SK-MEL-5 (cell line): Measurements from ENCODE around the gene SPECC1L. TPM values are rescaled to one million over a fixed set of nuclear protein-coding genes. Genes with fewer than 3 reads are reported as not detected.
"Not testable (repeated sequence)": the region's sequence is repeated elsewhere in the genome, so short reads cannot be mapped to it uniquely, and the experiment has no call there.

Source experiments
- DNase-seq: peaks from one replicate; pipeline ENCODE4 v3.0.0-alpha.2; 2016; ENCODE audit warnings: low read depth, low spot score
- in situ Hi-C: cut with HindIII; loops from 2 replicates; pipeline ENCODE4 v1.10.0; 2016; ENCODE audit warnings: low sequenced_read_pairs, high pct_unique_total_duplicates, low pct_unique_long_range_greater_than_20kb
- total RNA-seq: library from RNA; depleted of rRNA; stranded (reverse); fragments of >200 nt; shearing (Covaris generic); gene quantifications from 2 replicates; pipeline ENCODE4 v1.2.3, GENCODE V29; 2014

Gene SPECC1L
- total RNA-seq, 1 experiment from 2014 or later: 38.0 TPM

DNA sequence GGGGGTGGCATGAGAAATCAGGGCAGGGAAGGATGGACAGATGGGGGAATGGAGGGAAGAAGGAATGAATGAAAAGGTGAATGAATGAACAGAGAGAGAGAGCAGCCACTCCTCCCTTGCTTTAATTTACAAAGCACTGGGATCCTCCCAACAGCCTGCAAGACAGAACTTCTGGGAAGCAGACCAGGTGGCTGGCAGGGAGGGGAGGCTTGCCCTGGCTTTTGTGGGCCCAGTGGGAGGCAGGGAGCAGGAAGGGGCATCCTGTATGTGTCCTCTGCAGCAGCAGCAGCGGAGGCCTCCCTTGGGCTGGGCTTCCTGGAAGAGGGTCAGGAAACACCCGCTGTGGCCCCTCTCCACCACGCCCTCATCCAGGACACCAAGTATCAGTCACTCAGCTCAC lies 27.2 kb upstream of the SPECC1L start:
- in situ Hi-C loops, DNase-seq: not testable (repeated sequence)

DNA sequence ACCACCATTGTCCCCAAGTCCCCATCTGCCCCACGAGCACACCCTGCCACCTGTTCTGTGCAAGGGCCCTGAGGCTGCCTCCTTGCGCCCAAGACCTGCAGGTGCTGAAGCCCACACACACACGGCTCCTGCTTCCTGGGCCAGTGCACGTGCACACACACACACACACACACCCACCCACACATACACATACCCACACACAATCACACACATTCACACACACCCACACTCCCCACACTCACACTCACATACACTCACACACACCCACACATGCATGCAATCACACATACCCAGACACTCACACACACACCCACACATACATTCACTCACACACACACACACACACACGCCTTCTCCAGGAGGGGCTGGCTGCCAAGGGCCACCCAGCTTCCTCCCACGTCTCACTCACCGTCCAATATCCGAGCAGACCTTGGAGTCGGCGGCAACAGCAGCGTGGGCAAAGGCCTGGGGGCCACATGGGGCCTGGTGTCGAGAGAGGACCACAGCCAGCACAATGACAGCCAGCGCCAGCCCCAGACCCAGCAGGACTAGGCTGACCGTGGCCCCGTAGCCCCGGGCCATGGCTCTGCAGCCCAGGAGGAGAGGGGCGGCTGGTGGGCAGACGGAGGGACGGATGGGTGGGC lies 26.4 kb upstream of the SPECC1L start:
- in situ Hi-C loops: no loop called here
- no peak for DNase-seq

DNA sequence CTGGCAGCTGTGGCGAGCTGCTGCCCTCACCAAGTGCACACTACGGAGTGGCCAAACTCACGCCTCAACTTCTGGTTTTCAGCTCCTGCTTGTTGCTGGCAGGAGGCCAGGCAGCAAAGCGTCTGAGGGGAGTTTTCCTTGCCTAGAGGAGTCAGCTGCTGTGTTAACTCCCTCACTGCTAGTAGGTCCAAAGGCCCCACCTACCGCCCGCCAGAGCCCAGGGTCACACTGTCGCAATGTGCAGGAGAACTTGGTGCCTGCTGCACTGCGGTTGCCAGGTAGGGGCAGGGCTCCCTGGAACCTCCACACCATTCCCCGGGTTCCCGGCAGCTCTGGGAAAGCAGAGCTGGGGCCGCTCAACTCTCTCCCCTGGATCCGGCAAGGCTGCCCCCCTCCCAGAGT lies 25.6 kb upstream of the SPECC1L start, which contains the start of gene GGT5:
TSS of gene GGT5 (minus strand) at position 53 of the 402 bp plus-strand sequence. CDS start 357 bp downstream, outside the sequence.
- in situ Hi-C loops, DNase-seq: not testable (repeated sequence)

DNA sequence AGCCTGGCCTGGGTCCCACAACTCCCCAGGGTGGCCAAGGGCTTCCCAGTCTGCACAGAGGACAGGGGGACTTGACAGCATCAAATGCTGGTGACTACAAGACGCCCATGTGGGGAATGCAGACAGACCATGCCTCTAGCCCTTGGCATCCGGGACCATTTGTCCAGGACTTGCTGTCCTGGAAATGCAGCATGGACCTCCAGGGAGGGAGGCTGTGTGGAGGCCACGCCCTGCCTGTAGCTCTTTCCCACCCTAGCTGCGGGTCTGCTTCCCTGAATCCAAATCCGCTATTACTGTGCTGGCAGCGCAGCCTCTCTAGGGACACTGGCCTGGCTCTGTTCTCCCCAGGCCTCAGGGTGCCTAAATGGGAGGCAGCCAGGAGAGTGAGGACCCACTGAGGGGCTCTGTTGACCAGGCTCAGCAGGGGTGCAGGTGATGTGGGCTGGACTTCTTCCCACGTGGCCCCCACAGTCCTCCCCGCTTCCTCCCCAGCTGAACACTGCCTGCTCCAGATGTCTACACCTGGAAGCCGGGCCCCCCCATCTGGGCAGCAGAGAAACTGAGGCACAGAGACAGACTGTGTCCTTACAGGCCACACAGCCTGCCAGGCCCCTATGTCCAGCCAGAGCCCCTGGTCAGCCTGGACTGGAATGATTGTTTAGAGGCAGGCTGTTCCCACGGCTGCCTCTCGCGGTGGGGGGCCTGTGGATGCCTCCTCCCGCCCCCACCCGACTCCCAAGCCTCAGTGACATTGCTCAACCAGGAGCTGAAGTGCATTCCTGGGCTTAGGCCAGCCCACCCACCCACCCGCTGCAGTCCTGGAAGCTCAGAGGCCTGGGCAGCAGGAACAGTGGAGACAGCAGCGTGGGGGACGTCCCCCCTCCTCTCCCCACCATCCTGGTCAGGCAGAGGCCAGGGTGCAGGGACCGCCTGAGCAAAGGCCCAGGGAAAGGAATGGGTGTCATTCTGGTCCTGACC lies 24.8 kb upstream of the SPECC1L start:
- DNase-seq, in situ Hi-C loops: not testable (repeated sequence)

DNA sequence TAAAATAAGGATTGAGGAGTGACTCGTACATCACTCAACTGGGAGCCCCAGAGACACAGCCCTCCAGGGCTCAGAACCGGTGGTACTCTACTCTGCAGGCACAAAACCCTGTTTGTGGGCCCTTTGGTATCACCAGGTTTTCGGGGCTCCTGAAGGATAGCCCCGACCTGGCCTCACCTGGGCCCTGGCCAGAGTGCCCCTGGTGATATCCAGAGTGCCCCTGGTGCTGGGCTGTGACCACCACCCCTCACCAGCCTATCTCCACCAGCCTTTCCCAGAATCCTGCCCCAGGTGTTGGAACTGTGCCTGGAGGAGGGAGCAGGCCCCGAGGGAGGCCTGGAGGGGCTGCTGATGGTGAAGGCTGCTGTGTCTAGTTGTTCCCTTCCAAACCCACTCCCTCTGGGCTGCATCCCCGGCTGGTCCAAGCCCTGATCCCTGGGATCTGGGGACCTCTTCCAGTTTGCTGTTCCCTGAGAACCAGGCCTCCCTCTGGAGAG lies 23.6 kb upstream of the SPECC1L start:
- in situ Hi-C loops: no loop called here

DNA sequence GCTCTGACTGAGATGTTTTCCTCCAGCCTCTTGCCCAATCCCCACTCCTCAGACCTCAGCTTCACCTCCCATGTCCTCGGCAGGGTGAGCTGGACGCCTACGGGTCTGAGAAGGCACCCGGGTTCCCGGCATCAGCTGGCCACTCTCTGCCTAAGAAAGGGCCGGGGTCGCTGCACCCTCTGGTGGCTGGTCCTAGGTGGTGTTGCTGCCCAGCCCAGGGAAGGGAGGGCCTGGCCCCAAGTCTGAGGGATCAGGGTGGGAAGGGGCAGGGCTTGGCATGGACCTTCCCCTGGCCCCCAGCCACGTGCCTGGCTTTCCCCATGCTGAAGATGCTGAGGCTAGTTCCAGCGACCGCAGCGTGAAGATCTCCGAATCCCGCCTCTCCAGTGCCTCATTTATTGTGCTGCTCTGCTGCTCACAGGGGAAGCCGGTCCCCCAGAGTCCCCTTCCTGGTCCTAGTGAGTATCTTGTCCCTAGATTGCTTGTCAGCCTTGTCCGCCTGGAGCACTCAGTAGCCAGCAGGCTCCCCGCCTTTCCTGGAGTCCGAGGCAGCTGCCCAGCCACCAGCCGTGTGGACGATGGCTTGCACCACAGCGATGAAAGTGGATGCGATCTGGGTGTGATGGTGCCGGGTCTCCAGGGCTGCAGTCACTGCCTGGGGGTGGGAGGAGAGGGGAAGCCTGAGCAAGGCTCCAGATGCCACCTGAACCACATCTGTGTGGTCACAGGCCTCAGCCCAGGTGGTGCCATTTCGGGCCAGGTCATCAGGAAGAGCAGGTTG lies 22.9 kb upstream of the SPECC1L start:
- DNase-seq: peak; percentile 80
- in situ Hi-C loops: no loop called here

More for the DNA sequence above, 23.6 kb upstream of the SPECC1L start:
- no peak for DNase-seq

DNA sequence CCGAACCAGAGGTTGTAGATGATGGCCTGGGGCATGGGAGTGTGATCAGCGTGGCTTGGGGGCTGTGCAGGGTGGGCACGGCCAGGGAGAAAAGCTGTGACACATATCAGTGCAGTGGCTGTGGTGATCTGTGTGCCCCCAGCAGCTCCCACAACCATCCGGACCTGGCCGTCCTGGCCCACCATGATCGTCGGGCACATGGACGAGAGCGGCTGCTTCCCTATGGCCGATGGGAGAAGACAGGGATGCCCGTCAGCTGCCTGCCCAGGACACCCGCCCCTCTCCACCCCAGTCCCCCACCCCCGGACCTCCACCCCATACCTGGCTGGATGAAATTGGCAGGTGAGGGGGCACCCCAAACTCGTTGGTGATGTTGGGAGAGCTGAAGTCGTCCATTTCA lies 22.0 kb upstream of the SPECC1L start:
- in situ Hi-C loops, DNase-seq: not testable (repeated sequence)

DNA sequence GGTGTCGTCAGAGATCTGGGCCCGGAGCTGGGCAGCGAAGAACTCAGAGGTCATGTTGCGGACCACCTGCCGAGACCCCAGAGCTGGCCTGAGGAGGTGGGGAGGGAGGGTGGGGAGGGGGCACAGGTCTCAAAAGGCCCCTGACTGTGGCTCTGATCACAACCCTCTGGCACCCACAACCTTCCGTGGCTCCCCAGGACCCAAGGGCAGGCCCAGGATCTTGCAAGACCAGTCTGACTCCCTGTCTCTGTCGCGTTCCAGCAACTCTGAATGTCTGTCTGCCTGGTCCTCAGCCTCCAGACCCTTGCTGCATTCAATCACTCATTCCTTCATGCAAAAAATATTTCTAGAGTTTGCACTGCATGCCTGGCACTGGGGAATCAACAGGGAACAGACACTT lies 21.2 kb upstream of the SPECC1L start:
- in situ Hi-C loops, DNase-seq: not testable (repeated sequence)

DNA sequence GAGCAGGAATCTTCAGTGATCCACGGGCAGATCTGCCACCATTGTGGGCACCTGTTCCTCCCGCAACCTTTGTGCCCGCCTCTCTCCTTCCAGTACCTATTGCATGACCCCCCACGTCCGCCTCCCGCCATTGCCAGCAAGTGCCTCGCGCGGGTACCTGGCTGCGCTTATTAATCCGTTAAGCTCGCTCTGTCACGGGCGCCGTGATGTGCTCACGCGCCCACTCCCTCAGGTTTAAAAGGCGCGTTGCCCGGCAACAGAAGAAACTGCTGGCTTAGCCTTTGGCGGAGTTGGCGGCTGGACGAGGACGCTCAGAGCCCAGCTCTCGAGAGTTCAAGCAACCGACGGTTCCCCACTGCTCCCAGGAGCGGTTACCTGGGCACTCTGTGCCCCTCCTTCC lies 19.3 kb upstream of the SPECC1L start:
- DNase-seq, in situ Hi-C loops: not testable (repeated sequence)

DNA sequence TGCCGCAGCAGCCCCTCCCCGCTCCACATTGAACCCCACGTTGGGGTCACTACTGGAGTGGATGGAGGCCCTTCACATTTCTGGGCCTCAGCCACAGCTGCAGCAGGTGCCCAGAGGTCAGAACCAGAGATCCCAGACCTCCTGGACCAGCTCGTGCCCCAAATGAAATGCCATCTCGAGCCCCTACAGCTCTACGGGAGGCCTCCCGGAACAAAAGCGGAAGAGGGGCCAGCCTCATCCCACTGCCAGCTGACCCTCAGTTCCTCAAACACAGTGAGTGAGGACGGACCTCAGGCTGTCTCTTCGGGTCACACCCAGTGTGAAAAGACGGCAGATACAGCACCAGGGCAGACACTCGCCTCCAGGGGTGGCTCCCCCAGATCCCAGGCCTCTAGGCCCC lies 17.5 kb upstream of the SPECC1L start:
- DNase-seq, in situ Hi-C loops: not testable (repeated sequence)

DNA sequence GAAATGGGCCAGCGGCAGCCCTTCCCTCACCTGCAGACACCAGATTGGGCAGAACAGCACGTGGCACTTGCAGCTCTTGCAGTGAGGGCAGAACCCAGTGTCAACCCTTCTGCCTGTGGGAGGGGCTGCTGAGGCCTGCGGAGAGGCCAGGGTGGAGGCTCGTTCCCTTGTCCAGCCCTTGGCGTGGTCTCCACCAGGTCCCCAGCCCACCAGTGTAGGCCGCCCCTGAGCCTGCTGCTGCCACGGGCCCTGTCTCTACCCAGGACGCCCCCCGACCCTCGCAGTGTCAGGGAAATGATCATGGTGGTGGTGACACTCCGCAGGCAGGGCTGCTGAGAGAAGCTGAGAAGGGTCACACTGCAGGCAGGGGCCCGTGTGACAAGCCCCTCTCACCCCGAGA lies 14.5 kb upstream of the SPECC1L start:
- in situ Hi-C loops, DNase-seq: not testable (repeated sequence)

DNA sequence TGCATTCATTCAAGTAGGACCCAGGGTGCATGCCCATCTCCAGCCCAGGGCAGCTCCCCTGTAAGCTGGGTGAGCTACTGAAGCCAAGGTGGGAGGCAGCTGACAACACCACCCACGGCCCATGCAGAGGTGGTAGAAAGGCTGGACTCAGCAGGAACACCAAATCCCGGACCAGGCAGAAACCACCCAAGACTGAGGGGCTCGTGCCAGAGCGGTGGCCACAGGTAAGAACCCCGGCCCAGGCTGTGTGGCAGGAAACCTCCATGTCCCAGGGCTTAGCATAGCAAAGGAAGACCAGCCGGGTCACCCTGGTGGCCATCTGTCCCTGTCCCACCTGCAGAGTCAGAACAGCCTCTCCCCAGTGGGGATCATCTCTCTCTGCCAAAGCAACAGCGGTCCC lies 13.9 kb upstream of the SPECC1L start:
- DNase-seq, in situ Hi-C loops: not testable (repeated sequence)

DNA sequence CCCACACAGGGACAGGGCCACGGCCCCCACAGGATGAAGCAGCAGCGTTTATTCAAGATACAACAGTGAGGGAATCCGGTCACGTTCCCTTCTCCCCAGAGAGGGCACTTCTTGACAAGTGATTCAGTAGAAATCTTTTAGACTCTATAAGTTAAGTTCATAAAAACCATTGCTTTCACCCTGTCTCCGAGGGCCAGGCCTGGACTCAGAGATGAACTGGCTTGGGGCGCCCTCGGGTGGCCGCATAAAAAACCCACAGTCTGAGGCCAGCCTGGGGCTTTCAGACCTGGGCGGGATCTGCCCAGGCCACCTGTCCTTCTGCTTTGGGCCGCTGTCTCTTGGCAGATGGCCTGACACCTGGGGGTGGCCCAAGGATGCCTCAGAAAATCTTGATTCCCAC lies 11.2 kb upstream of the SPECC1L start:
- DNase-seq: peak; percentile 76
- in situ Hi-C loops: not testable (repeated sequence)

DNA sequence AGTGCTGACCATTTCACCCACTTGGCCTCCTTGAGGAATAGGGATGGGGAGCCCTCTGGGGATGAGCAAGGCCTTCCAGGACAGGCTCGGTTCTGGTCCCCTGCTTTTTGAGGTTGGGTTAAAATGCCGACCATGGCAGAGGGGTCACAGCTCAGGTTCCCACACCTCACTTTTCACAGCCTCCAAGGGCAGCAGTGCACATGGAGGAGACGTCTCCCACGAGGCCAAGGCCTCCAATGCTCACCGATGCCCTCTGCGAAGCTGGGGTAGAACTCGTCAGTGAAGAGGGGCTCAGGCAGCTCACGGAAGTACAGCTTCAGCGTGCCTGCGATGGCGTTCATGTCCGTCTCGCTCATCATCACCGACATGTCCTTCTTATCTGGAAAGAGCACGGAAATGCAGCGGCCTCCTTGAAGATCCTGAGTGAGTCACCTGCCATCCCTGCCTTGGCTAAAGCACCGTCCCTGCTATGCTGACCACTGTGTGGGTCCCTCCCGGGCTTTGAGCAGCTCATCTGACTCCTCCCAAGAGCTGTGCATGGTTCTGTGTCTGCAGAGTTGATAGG lies 8.4 kb upstream of the SPECC1L start:
- DNase-seq, in situ Hi-C loops: not testable (repeated sequence)

DNA sequence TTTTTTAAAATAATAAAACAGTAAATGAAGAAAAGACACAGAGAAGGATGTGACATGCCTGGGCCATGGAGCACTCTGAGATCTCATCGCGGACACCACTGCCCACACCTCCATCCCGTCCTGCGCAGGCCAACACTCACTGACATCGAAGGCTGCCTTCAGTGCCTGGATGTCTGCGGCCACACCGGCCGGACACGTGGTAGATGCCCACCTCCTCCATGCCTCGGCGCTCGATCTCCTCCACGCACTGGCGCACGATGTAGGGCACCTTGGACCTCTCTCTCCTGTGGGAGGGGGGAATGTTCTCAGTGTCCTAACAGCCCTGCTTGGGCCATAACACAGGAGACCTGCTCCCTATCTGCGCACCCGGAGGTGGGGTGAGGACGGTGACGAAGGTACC lies 7.2 kb upstream of the SPECC1L start:
- DNase-seq, in situ Hi-C loops: not testable (repeated sequence)

DNA sequence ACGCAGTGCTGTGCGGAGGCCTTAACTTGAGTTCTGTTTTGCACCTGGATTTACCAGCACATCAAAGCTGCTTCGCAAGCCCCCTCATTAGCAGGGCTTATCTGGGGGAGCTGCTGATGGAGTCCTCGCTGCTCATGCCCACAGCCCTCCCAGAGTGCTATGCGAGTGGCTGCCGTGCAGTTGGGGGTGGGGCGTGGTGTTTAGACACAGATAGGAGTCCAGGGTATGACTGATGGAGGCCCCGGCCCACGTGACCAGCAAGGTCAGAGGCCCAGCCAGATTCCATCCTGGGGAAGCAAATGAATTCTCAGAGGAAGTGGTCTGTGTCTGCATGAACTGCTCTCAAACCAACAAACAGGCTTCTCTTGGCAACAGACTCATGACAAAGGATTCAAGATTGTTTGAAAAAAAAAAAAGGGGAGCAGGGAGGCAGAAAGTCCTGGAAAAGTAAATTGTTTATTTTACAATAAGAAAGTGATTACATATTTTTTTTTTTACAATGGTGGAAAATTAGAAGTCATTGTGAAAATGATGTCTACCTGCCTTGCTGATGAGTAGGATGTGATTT lies 6.2 kb upstream of the SPECC1L start:
- in situ Hi-C loops, DNase-seq: not testable (repeated sequence)

DNA sequence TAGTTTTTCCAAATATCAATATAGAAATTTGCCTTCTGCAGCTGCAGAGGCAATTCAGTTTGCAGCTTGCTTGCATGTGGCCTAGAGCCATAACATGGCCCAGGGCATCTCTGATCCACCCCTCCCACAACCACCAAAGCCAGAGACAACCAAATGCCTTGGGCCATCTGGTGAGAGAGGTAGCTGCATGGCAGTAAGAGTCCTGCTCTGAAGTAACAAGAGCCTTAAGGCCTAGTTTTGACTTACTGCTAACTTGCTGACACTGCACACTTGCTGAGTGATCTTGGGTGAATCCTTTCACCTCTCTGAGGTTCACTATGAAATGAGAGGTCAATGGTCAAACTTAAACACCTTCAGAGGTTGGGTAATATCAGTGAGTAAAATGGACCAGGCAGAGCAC lies 4.9 kb upstream of the SPECC1L start:
- in situ Hi-C loops: no loop called here
- no peak for DNase-seq
